Neural progenitor cell (in vitro differentiated cells): ENCODE data around the gene NCF4. TPM values are rescaled to one million over a fixed set of nuclear protein-coding genes. Genes with fewer than 3 reads are reported as not detected.

Experiments
- DNase-seq: peaks from one replicate; pipeline ENCODE4 v3.0.0-alpha.2; 2016; ENCODE audit warnings: low spot score
- H2AFZ ChIP-seq: fragments of 200-600 bp; sonication (generic); replicated peaks from 2 replicates; pipeline ENCODE4 v1.6.1; 2016; ENCODE audit warnings: antibody characterized with exemption
- H3F3A ChIP-seq: fragments of 200-600 bp; sonication (generic); 2 replicates; pipeline ENCODE4 v1.6.1; 2016; ENCODE audit warnings: antibody characterized with exemption, low read depth
- H3K27ac ChIP-seq: fragments of 200-600 bp; sonication (generic); 2 replicates; pipeline ENCODE4 v1.5.1; 2016; ENCODE audit warnings: mild to moderate bottlenecking
- H3K27me3 ChIP-seq: fragments of 200-600 bp; sonication (generic); 2 replicates; pipeline ENCODE4 v1.6.1; 2016; ENCODE audit warnings: mild to moderate bottlenecking, moderate library complexity
- H3K36me3 ChIP-seq: fragments of 200-600 bp; sonication (generic); 2 replicates; pipeline ENCODE4 v1.5.1; 2016
- H3K4me1 ChIP-seq: fragments of 200-600 bp; sonication (generic); 2 replicates; pipeline ENCODE4 v1.6.1; 2016; ENCODE audit warnings: mixed run types
- H3K4me2 ChIP-seq: fragments of 200-600 bp; sonication (generic); 2 replicates; pipeline ENCODE4 v1.6.1; 2016
- H3K4me3 ChIP-seq: fragments of 200-600 bp; sonication (generic); 2 replicates; pipeline ENCODE4 v1.5.1; 2016
- H3K79me2 ChIP-seq: fragments of 200-600 bp; sonication (generic); 2 replicates; pipeline ENCODE4 v1.6.1; 2016; ENCODE audit warnings: low read depth
- H3K9ac ChIP-seq: fragments of 200-600 bp; sonication (generic); 2 replicates; pipeline ENCODE4 v1.6.1; 2016
- H3K9me3 ChIP-seq: fragments of 200-600 bp; sonication (generic); 2 replicates; pipeline ENCODE4 v1.5.1; 2016; ENCODE audit warnings: low read depth
- H4K20me1 ChIP-seq: fragments of 200-600 bp; sonication (generic); 2 replicates; pipeline ENCODE4 v1.6.1; 2016; ENCODE audit warnings: low read depth
- H3K27ac Mint-ChIP-seq: 3 replicates; pipeline ENCODE4 v1.8.0; 2021; ENCODE audit warnings: mixed read lengths
- H3K27me3 Mint-ChIP-seq: 2 replicates; pipeline ENCODE4 v1.8.0; 2022; ENCODE audit warnings: low read depth, mild to moderate bottlenecking, inconsistent platforms, moderate library complexity, mixed read lengths; ENCODE audit not compliant: insufficient read depth
- H3K36me3 Mint-ChIP-seq: 3 replicates; pipeline ENCODE4 v1.8.0; 2021; ENCODE audit warnings: mixed read lengths
- H3K4me1 Mint-ChIP-seq: 3 replicates; pipeline ENCODE4 v1.8.0; 2021; ENCODE audit warnings: mixed read lengths
- H3K4me3 Mint-ChIP-seq: 3 replicates; pipeline ENCODE4 v1.8.0; 2021; ENCODE audit warnings: mild to moderate bottlenecking, moderate library complexity, mixed read lengths
- H3K9me3 Mint-ChIP-seq: 3 replicates; pipeline ENCODE4 v1.8.0; 2020; ENCODE audit warnings: mixed read lengths
- CTCF ChIP-seq: fragments of 200-600 bp; sonication (generic); IDR thresholded peaks from 2 replicates; pipeline ENCODE4 v1.5.1; 2017; ENCODE audit warnings: antibody characterized with exemption, mild to moderate bottlenecking
- EZH2 ChIP-seq: fragments of 200-600 bp; sonication (generic); IDR thresholded peaks from 2 replicates; pipeline ENCODE4 v1.6.1; 2017; ENCODE audit warnings: antibody characterized with exemption, mild to moderate bottlenecking, moderate library complexity
- EZH2phosphoT487 ChIP-seq: fragments of 200-600 bp; sonication (generic); IDR thresholded peaks from 2 replicates; pipeline ENCODE4 v1.6.1; 2017; ENCODE audit warnings: antibody characterized with exemption
- total RNA-seq: library from RNA; depleted of rRNA; stranded (reverse); fragments of >200 nt; gene quantifications from 2 replicates; pipeline ENCODE4 v1.2.3, GENCODE V29; 2015; ENCODE audit warnings: low replicate concordance

NCF4 gene
- total RNA-seq, 1 donor from 2014 or later: not detected

- no peak overlapping the region for H3K4me2 ChIP-seq
- no peaks in the 10 kb centered on the region for H3K79me2 ChIP-seq
- H2AFZ ChIP-seq: no peak overlapping the region
- H3K4me3 Mint-ChIP-seq: no peak overlapping the region
- H4K20me1 ChIP-seq: no peaks in the 10 kb centered on the region
- no peak for TF ChIP-seq CTCF
- no peak for TF ChIP-seq EZH2phosphoT487
- no peak for TF ChIP-seq EZH2
- no peak for DNase-seq
- no peak overlapping the region for H3K27ac Mint-ChIP-seq
- no peaks in the 10 kb centered on the region for H3F3A ChIP-seq
- H3K4me1 Mint-ChIP-seq: peaks cover 10% of the 10 kb centered on the region
- no peaks in the 10 kb centered on the region for H3K36me3 Mint-ChIP-seq
- peaks cover 10% of the 10 kb centered on the region for H3K27me3 Mint-ChIP-seq
- H3K4me1 ChIP-seq: peaks cover 10% of the 10 kb centered on the region
- peaks cover 6% of the 10 kb centered on the region for H3K27me3 ChIP-seq
- H3K9me3 ChIP-seq: no peaks in the 10 kb centered on the region
- no peak overlapping the region for H3K9ac ChIP-seq
- H3K27ac ChIP-seq: no peak overlapping the region
- no peaks in the 10 kb centered on the region for H3K36me3 ChIP-seq
- no peaks in the 10 kb centered on the region for H3K9me3 Mint-ChIP-seq
- no peak overlapping the region for H3K4me3 ChIP-seq
Measured at GRCh38 chr22:36918586-36919284, 57.9 kb downstream of the NCF4 start.

DNA sequence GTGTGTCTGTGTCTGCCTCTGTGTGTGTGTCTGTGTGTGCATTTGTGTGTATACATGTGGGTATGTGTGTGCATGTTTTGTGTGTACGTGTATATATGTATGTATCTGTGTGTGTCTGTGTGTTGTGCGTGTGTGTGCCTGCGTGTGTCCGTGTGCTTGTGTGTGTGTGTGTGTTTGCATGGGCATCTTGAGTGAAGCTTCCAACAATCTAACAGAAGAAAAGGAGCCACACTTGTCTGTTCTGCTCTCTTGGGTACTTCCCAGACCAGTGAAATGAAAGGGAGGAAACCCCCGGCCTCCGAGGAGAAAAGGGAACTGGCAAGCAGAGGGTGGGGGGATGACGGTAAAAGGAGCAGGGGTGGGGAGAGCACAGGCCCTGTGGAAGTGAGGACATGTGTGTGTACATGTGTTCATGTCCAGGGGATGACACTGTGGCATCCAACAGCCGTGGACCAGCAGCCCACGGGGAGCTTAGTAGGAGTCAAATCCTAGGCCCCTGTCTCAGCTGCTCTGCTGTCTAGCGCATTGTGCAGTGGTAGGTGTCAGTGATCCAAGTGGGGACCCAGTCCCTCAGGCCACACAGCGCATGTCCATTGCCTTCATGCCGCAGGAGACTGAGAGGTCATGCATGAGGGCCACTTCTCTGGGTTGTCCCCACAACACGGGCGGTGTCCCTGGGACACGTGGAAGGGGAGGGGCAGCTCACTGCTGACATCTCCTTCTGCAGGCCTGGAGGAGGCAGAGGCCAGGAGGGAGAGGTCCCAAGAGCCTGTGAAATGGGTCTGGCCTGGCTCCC, 60.7 kb downstream of the NCF4 start:
- no peak for DNase-seq
- no peaks in the 10 kb centered on the region for H3K9me3 ChIP-seq

GRCh38 chr22:36922105-36922608, 61.4 kb downstream of the NCF4 start:
- H3K27ac Mint-ChIP-seq: no peak overlapping the region
- no peaks in the 10 kb centered on the region for H3K36me3 Mint-ChIP-seq
- Histone ChIP-seq H3K9ac (no peak overlapping the region), H3F3A (no peaks in the 10 kb centered on the region), H3K4me3 (no peak overlapping the region), H4K20me1 (no peaks in the 10 kb centered on the region), H3K27ac (no peak overlapping the region), H3K4me1 (peaks cover 10% of the 10 kb centered on the region), H3K79me2 (no peaks in the 10 kb centered on the region), H3K36me3 (no peaks in the 10 kb centered on the region), H3K4me2 (no peak overlapping the region), H3K27me3 (no peaks in the 10 kb centered on the region), H2AFZ (peak overlapping the region; percentile 82), H3K9me3 (no peaks in the 10 kb centered on the region)
- peaks cover 16% of the 10 kb centered on the region for H3K27me3 Mint-ChIP-seq
- peak; percentile 50 for DNase-seq
- peaks cover 12% of the 10 kb centered on the region for H3K4me1 Mint-ChIP-seq
- TF ChIP-seq EZH2phosphoT487 (no peak), CTCF (no peak), EZH2 (no peak)
- no peak overlapping the region for H3K4me3 Mint-ChIP-seq
- no peaks in the 10 kb centered on the region for H3K9me3 Mint-ChIP-seq

More for the DNA sequence above, 60.7 kb downstream of the NCF4 start:
- no peaks in the 10 kb centered on the region for H3K36me3 Mint-ChIP-seq
- TF ChIP-seq EZH2 (no peak), EZH2phosphoT487 (no peak), CTCF (no peak)
- peaks cover 16% of the 10 kb centered on the region for H3K27me3 Mint-ChIP-seq
- H3K27ac ChIP-seq: no peak overlapping the region
- H3K4me2 ChIP-seq: no peak overlapping the region
- peaks cover under 1% of the 10 kb centered on the region for H3K27me3 ChIP-seq
- H4K20me1 ChIP-seq: no peaks in the 10 kb centered on the region
- H3K27ac Mint-ChIP-seq: peak overlapping the region; percentile 51
- no peak overlapping the region for H3K4me3 ChIP-seq
- H3F3A ChIP-seq: no peaks in the 10 kb centered on the region
- no peak overlapping the region for H3K9ac ChIP-seq
- H3K4me1 ChIP-seq: peaks cover 10% of the 10 kb centered on the region
- H2AFZ ChIP-seq: peak overlapping the region; percentile 82
- H3K79me2 ChIP-seq: no peaks in the 10 kb centered on the region
- no peaks in the 10 kb centered on the region for H3K36me3 ChIP-seq
- no peak overlapping the region for H3K4me3 Mint-ChIP-seq
- H3K9me3 Mint-ChIP-seq: no peaks in the 10 kb centered on the region
- peaks cover 10% of the 10 kb centered on the region for H3K4me1 Mint-ChIP-seq
